ENCODE results near the gene MRPL20.
A peak's percentile ranks its signal among the peaks of the same experiment; 100 is the strongest.
"Not testable (repeated sequence)": the region's sequence is repeated elsewhere in the genome, so short reads cannot be mapped to it uniquely, and the experiment has no call there.

The MRPL20 gene

DNA sequence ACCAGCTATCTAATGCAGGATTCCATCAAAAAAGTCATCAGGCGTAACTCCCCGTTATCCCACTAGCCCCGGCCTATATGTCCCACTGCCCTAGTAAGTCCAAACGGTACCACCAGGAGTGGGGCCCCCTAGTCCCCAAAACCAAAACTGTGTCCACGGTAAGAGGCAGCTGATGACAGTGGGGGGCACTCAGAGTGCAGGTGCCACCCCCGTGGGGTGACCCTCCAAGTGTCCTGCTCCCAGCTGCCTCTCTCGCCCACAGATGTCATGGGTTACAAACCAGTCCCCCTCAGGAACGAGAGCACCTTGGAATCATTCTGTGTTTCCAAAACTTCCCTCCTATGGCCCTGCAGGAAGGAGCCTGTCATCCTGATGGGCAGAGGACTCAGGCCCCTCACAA, 21.2 kb downstream of the MRPL20 start:
- DNase-seq (ENCODE audit: low spot score): no peak

DNA sequence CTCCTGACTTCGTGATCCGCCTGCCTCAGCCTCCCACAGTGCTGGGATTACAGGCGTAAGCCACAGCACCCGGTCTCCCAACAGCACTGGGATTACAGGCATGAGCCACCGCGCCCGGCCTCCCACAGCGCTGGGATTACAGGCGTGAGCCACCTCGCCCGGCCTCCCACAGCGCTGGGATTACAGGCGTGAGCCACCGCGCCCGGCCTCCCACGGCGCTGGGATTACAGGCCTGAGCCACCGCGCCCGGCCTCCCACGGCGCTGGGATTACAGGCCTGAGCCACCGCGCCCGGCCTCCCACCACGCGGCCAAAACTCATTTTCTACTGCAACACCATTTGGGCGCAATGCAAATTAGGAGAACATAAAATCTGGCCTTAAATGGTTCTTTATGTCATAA, 21.8 kb downstream of the MRPL20 start:
- not testable (repeated sequence) for DNase-seq (ENCODE audit: low spot score)

- no peak for DNase-seq (ENCODE audit: low spot score)
Measured at GRCh38 chr1:1381294-1381693, 25.8 kb downstream of the MRPL20 start.

DNA sequence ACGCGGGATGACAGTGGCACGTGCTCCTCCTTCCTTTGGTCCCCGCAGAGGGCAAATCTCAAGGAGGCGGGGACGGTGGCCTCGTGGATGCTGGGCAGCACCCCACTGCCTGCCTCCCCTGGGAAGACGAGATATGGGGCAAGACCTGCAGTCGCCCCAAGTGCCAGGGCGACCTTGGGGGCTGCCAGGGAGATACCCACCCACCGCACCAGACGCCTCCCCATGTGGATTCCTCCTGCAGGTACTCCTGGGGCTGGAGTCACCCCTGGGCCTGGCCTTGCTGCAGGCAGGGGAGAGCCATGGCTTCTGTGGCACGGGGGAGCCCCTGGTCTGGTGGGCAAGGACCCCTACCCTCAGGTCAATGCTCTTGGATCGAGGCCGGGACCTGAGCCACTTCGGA, 26.2 kb downstream of the MRPL20 start:
- no peak for DNase-seq (ENCODE audit: low spot score)

DNA sequence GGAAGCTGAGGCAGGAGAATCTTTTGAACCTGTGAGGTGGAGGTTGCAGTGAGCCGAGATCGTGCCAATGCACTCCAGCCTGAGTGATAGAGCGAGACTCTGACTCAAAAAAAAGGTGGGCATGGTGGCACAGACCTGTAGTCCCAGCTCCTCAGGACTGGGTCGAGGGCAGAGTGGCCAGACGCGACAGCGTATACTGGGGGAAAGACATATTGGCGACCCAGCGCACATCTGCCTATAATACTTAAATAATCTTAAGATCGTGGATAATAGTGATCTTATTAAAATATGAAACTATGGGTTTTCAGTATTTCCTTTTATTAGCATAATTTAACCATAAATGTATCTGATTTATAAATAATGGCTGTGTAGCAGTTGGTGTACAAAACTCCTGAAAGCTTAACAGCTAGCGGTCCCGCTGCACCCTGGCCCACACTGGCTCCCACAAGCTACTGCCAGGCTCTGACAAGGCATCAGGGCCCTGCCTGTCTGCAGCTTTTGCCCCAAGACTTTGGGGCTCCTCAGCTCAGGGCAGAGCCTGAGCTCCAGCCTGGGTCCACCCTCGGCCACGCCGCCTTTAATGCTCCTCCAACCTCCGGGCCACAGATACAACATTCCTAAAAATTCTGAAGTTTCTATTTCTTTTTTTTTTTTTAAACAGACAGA, 29.4 kb downstream of the MRPL20 start:
- no peak for DNase-seq (ENCODE audit: low spot score)

DNA sequence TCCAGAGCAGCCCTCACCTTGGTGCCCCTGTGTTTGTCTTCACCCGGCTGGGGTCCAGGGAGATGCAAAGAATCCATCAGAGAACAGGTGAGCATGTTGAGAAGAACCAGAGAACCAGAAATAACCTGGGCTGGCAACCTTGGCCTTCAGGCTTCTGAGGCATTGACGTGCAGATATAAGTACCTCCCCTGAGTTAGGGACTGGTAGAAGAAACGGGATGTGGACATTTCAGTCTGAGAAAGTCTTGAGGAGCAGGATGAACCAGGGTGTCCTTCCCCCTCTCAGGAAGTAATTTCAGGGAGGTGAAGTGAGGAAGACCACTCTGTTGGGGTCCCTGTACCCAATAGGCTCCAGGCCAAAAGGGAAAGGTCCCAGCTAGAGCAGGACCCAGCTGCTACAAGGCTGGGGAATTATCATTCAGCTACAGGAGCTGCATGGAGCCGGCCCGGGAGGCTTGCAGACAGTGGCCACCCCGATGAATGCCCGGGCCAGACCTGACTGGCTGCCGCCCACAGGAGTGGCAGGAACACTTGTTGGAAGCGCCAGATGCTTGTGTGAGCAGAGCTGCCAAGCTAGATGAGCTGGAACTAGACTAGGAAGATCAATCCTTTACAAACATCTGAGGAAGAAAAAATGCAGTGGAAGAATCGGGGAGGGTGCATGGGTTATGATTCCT, 30.4 kb downstream of the MRPL20 start:
- DNase-seq (ENCODE audit: low spot score): peak; percentile 42

GRCh38 chr1:1374929-1375662, 32.0 kb downstream of the MRPL20 start, which contains the start of gene AURKAIP1:
Gene AURKAIP1 (minus strand): TSS chr1:1375207. CDS start chr1:1374756, 451 bp downstream.
- DNase-seq (ENCODE audit: low spot score): peak; percentile 98

GRCh38 chr1:1374589-1374928, 32.5 kb downstream of the MRPL20 start:
- DNase-seq (ENCODE audit: low spot score): no peak

- DNase-seq (ENCODE audit: low spot score): no peak
Measured at GRCh38 chr1:1373815-1374588, 33.1 kb downstream of the MRPL20 start.

DNA sequence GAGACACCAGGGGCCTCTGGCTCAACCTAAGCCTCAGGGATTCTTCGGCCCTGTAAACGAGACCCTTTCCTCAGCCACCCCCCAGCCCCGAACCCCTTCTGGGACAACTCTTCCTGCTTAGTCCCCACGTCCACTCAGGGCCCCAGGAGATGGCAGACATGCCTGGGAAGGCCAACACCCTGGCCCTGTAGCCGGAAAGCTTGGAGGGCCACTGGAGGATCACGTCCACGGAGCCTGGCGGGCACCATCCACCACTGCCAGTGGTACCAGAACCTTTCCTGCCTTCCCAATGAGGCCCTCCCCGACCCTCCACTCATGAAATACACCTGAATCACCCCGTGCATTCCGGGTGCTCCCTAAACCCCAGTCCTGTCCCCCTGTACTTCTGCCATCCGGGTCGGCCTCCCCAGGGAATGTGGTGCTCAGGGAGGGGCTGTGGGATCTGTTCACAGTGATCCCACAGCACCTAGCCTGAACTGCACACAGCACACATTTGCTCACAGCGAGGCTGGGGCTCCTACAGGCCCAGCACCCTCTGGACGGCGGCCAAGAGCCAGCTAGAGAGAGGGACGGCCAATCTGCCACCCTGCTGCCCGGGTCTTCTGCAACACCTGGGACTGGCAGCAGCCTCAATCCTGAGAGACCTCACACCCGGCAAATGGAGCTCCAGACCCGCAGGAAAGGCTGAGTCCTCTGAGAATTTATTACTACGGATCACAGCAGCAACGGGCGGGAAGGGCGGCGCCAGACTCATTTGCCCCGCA, 33.9 kb downstream of the MRPL20 start:
- no peak for DNase-seq (ENCODE audit: low spot score)

- peak; percentile 88 for DNase-seq (ENCODE audit: low spot score)
Measured at GRCh38 chr1:1371746-1372711, 35.1 kb downstream of the MRPL20 start.

GRCh38 chr1:1371364-1371745, 35.7 kb downstream of the MRPL20 start:
- peak; percentile 44 for DNase-seq (ENCODE audit: low spot score)

DNA sequence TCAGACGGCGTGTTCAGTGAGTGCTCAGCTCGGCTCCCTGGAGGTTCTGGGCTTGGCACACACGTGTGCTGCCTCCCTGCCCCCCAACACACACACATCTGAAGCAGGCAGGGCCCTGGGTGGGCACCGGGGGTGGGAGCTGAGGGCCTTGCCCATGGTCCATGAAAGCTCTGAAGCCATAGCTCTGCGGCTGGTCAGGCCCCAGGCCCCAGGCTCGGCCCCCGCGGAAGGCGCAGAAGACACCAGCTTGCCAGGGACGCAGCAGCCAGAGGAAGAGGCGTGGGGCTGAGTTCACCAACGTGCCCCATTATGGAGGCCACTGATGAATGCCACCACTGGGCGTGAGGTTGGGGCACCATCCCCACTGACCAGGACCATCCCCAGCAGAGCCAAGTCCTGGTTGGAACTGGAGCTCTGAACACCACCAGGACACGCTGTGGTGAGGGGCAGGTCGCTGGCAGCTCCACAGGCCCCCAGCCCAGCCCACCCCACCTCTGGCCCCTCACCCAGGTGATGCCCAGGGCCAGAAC, 36.3 kb downstream of the MRPL20 start:
- DNase-seq (ENCODE audit: low spot score): peak; percentile 43

DNA sequence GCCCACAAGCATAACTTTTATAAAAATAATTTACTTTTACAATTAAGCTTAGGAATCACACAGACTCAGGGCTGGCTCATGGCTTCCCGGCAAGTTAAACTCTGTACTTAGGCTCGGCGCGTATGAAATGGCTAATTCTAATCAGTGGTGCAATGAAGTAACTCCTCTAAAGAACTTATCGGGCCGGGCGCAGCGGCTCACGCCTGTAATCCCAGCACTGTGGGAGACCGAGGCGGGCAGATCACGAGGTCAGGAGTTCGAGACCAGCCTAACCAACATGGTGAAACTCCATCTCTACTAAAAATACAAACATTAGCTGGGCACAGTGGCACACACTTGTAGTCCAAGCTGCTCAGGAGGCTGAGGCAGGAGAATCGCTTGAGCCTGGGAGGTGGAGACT, 37.0 kb downstream of the MRPL20 start:
- not testable (repeated sequence) for DNase-seq (ENCODE audit: low spot score)

DNA sequence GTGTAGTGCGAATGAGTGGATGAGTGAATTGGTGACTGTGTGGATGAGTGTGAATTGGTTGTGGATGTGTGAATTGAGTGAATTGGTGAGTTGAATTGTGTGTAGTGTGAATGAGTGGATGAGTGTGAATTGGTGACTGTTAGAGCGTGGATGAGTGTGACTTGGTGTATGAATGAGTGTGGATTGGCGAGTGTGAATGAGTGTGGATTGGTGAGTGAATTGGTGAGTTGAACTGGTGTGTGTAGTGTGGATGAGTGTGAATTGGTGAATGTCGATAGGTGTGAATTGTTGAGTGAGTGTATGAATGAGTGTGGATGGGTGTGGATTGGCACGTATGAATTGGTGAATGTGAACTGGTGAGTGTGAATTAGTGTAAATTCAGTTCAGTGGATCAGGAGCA, 39.8 kb downstream of the MRPL20 start:
- no peak for DNase-seq (ENCODE audit: low spot score)

- no peak for DNase-seq (ENCODE audit: low spot score)
Measured at GRCh38 chr1:1366699-1367066, 40.4 kb downstream of the MRPL20 start.

DNA sequence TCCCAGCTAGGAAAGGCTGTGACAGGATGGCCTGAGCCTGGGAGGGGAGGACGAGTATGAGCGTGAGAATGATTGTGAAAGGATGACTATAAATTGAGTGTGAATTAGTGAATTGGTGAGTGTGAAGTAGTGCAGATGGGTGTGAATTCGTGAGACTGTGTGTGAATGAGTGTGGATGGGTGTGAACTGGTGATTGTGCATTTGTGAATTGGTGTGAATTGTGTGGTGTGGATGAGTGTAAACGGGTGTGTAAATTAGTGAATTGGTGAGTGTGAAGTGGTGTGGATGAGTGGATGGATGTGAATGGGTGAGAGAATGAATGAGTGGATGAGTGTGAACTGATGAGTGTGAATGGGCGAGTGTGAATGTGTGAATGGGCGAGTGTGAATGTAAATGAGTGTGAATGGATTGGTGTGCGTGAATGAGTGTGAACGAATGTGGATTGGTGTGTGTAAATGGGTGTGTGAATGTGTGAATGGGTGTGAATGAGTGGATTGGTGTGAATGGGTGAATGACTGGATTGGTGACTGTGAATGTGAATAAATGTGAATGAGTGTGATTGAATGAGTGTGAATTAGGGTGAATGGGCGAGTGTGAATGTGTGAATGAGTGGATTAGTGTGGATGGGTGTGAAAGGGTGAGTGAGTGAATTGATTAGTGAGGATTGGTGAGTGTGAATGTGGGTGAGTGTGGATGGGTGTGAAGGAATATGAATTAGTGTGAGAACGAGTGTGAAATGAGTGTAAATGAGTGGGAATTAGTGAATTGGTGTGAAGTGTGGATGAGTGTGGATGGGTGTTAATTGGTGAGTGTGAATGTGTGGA, 41.0 kb downstream of the MRPL20 start:
- DNase-seq (ENCODE audit: low spot score): no peak

GRCh38 chr1:1364266-1364665, 42.8 kb downstream of the MRPL20 start:
- DNase-seq (ENCODE audit: low spot score): no peak

GRCh38 chr1:1361982-1362423, 45.1 kb downstream of the MRPL20 start:
- peak; percentile 60 for DNase-seq (ENCODE audit: low spot score)

Data from ecto neural progenitor cell (in vitro differentiated cells).